HL-60/S4 treated with retinoic acid at 250 ng/mL for 4 days and 3 days (cell line): Measurements from ENCODE around the gene WDR6.
"Not testable (repeated sequence)": the region's sequence is repeated elsewhere in the genome, so short reads cannot be mapped to it uniquely, and the experiment has no call there.

Source experiments
- in situ Hi-C: fragments of 300-500 bp; cut with MboI; formaldehyde crosslinking; loops from 2 replicates; pipeline ENCODE4 v1.7.0; 2022; ENCODE audit warnings: low sequenced_read_pairs

Gene WDR6

DNA sequence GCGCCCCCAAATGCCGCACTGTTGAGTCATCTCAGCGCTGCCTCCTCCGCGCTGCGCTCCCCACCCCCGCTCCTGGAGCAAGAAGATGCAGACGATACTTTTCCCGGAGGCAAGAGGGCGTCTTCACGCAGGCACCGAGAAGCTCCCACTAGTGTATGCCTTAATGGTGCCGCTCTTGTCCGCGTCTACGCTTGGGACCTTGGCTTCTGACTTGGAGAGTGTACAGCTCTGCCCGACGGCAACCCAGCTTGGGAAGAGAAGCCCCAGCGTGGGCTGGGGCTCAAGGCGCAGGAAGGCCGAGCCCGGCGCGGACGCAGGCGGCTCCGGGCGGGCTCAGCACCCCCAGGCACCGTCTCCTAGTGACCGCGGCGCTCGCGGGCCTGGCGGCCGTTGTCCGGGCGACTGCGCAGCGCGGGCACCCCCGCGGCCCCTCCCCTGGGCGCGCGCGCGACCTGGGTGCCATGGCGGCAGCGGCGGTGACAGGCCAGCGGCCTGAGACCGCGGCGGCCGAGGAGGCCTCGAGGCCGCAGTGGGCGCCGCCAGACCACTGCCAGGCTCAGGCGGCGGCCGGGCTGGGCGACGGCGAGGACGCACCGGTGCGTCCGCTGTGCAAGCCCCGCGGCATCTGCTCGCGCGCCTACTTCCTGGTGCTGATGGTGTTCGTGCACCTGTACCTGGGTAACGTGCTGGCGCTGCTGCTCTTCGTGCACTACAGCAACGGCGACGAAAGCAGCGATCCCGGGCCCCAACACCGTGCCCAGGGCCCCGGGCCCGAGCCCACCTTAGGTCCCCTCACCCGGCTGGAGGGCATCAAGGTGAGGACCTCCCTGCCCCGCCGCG, 17.2 kb upstream of the WDR6 start, which contains the start of gene P4HTM:
P4HTM (plus strand) TSS at position 446 of the 840 bp plus-strand sequence; CDS start at position 462, 16 bp downstream.
- in situ Hi-C loops: no loop called here

DNA sequence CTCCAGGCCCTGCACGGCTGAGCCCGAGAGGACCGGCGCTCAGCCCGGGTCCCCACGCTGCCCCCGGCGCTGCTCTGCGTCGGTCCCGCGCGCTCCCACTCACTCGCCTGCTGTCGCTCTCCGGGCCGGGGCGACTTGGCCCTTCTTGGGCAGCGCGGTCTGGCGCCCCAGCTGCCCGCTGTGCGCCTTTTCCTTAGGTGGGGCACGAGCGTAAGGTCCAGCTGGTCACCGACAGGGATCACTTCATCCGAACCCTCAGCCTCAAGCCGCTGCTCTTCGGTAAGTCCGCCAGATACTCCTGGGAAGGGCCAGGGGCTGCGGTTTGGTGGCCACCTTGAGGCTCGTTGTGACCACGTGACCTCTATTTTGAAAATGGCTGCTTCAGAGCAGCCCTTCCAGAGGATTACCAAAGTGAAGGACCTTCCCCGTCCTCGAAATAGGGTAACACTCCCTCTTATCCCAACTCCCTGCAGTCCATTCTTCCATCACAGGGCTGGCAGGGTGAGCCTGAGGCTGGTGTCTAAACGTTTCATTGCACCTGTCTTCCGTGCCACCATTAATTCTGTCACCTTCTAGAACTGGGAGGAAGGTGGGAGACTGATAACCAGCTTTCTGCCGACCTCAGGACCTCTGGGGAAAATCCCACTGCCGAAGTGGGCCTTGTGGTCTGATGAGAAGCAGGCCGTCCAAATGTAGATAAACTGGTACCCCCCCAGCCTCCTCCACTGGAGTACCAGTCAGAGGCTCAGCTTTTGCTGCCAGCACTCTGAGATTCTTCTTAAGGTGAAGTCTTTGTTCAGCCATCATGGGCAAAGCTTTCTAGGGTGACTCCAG, 16.3 kb upstream of the WDR6 start:
- in situ Hi-C loops: no loop called here

DNA sequence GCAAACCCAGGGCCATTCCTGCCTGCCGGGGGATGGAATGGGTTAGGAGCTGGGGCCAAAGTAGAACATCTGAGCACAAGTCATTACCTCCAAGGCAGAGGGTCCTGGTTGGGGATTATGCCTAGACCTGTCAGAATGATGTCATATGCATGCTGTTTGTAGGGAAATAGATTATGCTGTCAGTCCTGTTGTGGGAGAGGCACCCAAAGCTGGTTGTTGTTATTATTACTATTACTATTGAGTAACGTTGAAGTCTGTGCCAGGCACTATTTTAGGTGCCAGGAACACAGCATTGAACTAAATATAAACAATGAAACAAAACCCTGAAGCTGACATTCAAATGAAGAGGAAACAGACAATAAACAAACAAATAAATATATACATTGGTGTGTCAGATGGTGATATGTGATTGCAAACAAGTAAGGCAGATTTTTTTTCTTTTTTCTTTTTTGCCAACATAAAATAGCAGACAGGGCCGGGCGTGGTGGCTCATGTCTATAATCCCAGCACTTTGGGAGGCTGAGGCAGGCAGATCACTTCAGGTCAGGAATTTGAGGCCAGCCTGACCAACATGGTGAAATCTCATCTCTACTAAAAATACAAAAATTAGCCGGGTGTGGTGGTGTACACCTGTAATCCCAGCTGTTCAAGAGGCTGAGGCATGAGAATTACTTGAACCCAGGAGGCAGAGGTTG, 15.2 kb upstream of the WDR6 start:
- in situ Hi-C loops: no loop called here

DNA sequence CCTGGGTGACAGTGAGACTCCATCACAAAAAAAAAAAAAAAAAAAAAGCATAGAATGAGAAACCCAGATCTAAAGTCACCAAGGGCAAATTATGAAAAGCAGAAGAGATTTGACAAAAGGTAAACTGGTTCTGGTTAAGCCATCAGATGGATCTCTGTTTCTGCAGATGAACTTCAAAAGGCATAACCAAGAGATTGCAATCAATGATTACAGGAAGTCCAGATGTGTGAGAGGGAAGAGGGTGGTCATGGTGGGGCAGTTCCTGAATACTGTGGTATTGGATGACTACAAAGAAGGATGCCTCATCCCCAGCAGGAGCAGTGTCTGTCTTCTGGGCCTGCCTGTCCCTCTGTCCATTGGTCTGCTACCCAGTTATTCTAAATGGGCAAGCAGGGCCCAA, 13.4 kb upstream of the WDR6 start:
- in situ Hi-C loops: no loop called here

DNA sequence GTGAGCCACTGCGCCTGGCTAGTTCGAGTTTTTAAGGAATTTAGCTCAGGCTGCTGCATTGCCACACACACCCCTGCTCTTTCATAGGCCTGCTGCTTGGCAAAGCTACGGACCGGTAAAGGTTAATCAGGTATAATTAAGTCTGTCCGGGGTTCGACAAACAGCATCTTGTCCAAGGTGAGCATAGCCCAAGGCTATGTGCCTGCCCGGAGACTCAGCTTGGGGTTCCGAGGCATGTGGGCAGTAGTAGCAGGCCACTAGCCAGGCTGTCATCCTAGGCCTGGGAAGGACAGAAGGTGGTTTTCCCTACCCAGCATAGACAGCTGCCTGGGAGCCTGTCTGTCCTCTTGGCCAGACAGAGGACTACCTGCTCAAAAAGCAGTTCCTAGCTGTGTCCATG, 10.6 kb upstream of the WDR6 start:
- in situ Hi-C loops: no loop called here

DNA sequence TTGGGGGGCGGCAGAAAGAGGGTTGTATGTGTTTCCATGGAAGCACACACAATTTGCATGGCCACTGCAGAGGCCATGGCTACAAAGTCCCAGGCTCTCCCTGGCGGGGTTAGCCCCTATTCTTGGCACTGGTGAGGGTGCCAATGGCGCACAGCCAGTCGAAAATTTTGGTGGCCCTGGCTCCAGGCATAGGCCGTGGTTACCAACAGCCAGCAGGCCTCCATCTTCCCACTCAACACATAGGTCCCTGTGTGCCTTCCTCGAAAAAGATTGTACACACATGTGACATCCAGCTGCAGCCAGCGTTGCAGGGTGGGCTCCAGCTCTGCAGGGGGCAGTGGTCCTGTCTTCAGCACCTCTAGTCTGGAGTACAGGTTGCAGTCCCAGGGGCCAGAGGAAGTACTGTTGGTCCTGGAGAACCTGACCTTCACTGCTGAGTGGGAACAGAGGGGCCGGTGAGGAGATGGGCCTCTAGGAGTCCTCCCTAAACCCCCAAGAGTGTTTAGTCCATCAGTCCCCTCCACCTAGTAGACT, 10.0 kb upstream of the WDR6 start:
- in situ Hi-C loops: no loop called here

DNA sequence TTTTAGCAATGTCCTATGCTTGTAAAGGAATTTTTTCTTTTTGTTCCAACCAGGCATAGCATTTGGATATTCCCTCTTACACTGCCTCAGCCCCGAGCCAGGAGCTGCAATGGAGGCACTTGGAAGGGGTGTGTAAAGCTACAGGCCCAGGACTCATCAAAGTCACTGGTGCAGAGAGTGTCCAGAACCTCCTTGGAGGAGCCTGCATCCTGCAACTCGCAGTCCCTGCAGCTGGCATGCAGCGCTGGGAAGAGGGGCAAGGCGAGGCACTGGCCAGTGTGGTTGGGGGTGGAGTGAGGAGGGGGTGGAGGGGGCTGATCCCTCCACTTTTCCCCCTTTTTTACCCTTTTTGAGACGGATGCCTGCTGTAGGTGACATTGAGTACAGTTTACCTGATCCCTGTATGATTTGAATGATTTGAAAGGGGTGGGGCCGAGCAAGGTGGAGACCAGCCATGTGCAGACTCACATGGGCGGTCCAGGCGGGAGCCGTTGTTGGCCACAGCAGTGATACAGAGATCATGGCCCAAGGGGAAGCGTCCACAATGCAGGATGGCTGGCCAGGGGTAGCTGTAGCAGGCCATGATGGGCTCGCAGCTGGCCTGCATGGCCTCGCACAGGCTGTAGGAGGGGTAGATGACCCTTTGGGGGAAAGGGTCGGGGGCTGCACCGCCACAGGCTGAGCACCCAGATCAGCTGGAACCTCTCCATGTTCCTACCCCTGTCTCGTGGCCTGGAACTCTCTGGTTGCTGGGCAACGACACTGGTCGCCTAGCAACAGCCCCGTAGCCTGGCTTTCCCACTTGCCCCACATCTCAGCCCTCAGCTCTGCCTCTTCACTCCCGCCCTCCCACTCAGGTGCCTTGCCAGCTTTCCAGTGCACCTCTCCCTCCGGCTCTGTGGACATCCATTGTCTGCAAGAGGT, 9.2 kb upstream of the WDR6 start:
- in situ Hi-C loops: no loop called here

DNA sequence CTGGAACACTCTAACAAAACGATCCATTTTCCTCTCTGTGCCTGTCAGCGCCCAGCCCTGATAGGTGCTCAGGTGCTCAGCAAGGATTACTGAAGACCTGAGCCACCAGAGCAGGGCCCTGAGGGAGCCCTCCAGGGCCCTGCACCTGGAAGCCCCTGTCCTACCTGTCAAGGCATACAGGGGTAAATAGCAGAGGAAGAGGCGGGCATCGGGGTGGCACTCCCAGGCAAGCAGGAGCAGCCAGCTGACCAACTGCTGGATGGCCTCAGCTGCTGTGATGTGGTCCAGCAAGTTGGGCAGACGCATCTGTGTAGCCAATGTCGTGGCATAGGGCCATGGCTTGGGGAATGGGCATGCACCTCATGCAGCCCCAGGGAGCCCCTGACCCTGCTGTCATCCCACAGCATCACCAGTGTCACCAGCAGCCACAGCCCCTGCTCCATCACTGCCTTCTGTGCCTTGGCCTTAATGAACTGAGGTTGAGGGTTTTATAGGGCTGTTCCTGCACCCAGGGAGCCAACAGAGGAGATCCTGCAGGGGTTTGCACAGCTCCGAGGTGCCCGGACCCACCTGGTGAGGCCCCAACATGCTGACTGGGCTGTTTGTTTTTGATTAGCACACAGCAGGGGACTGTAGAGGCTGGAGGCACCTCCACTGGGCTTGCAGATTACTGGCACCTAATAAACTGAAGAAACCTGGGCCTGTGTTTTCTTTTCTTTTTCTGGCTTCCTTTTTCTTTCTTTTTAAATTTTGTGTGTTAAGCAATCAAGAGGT, 7.9 kb upstream of the WDR6 start:
- in situ Hi-C loops: no loop called here

DNA sequence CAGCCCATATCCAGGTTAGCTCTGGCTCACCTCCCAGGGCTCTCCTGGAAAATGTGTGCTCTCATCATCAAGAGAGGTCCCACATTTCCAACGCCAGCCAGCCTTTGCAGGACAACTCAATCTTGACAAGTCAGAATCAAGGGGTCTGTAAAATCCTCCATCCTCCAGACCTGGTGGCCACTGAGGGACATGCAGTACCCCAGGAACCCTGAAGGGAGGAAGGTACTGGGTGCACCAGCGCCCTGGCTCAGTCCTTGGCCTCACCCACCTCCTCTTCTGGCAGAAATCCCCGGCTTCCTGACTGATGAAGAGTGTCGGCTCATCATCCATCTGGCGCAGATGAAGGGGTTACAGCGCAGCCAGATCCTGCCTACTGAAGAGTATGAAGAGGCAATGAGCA, 6.0 kb upstream of the WDR6 start:
- in situ Hi-C loops: no loop called here

DNA sequence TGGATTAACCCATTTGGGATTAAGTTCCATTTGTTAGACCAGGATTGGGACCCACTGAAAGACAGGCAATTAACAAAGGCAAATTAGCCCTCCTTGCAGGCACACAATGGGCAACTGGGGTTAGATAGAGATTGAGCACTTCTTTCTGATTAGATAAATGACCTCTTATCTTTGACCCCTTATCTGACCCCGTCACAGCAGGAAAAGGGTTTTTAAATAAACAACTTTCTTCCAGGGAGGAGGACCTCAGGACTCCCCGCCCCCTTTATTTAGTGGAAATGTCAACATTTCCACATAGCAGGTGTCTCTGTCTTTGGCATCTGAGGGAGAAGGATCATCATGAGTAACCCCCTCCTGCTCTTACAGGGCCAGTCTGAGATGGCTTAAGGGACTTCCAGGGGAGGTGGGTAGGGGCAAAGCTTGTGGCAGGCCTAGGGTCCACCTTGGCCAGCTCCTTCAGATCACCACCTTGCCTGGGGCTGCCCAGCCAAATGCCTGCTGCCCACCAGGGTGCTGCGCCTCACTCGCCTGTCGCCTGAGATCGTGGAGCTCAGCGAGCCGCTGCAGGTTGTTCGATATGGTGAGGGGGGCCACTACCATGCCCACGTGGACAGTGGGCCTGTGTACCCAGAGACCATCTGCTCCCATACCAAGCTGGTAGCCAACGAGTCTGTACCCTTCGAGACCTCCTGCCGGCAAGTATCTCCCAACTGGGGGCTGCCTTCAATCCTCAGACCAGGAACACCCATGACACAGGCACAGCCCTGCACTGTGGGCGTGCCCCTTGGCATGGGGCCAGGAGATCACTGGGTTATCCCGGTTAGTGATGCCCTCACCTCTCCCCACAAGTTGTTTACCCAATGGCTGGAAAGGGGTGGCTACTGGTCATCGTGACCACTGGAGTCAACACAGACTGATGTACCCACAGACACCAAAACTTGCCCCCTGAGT, 2.6 kb upstream of the WDR6 start:
- in situ Hi-C loops: no loop called here

DNA sequence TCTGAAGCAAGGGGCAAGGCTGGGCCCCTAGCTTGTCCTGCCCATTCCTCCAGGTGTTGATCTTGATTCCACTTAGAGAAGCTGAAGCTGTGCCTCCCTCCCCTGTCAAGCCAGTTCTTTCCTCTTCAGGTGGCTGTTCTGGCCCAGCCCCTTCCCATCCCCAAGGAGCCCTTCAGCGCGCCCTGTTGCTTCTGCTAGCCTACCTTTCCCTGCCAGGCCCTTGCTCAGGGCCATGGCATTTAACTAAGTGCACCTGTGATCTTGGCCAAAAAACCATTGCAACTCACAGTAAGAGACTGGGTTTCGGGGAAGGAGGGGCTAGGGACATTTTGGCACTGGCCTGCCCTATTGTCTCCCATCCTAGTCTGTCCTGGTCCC, 1.9 kb upstream of the WDR6 start:
- in situ Hi-C loops: no loop called here

DNA sequence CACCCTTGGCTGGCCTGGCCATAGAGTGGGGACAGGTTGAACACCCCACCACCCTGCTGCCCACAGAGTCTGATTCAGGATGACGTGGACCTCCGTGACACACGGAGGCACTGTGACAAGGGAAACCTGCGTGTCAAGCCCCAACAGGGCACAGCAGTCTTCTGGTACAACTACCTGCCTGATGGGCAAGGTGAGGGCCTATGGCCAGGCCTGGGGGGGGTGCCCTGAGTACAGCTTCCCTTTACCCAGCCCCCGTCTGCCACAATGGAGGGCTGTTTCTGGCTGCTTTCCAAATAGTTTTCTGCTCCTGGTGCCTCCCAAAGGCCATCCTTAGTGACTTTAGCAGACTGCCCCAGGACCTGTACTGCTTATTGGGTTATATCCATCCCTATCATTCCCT, 1.2 kb upstream of the WDR6 start:
- in situ Hi-C loops: no loop called here

DNA sequence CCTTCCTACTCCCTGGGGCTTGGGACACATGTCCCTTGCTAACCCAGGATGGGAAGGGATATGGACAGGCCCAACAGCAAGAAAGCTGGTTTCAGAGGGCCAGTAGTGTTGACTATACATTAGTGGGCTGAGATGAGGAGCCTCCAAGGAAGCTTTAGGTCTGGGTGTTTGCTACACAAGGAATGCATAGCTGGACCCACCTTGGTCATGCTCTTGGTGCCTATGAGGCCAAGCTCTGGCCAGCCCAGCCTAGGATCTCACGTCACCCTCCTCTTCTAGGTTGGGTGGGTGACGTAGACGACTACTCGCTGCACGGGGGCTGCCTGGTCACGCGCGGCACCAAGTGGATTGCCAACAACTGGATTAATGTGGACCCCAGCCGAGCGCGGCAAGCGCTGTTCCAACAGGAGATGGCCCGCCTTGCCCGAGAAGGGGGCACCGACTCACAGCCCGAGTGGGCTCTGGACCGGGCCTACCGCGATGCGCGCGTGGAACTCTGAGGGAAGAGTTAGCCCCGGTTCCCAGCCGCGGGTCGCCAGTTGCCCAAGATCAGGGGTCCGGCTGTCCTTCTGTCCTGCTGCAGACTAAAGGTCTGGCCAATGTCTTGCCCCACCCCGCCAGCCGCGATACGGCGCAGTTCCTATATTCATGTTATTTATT, 653 bp upstream of the WDR6 start:
- in situ Hi-C loops: no loop called here

DNA sequence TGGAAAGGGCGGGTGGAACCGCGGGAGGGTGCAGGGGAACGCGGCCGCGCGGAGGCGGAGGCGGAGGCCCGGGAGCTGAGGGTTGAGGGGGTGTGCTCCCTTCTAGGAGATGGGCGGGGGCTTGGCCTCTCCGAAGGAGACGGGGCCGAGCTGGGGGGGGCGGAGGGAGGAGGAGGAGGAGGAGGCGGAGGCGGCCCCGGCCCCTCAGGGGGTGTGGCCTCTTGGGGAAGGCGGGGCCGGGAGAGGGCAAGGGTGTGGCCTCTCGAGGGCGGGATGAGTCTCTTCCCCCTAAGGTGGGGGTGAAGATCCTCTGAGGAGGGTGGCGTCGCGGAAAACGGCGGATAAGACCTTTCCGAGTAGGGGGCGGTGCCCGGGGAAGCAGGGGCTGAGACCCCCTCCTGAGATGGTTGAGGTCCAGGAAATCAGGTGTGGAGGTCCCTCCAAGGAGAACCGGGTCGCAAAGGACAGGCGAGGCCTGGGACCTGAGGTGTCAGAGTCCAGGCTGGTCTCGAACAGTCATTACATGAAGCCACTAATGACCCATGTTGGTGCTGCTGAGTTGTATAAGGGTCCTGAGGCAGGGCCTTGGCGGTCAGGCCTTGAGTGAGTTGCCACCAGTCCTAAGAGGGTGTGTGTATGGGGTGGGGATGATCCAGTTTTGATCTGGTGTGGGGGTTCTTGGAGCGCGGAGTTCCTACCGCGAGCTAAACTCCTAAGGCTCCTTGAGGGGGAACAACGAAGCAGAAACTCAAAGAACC, 759 bp downstream of the WDR6 start:
- in situ Hi-C loops: no loop called here

DNA sequence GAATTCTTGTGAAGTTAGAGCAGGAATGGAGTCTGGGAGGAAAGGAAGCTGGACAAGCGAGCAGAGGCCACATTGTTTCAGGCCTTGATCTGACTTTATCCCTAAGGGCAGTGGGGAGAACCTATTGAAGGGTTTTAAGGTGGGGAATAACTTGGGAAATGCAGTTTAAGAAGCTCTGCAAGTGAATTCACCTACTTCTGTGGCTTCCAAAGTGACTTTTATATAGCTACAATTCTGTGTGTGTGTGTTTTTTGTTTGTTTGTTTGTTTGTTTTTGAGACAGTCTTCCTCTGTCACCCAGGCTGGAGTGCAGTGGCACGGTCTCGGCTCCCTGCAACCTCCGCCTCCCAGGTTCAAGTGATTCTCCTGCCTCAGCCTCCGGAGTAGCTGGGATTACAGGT, 1.4 kb downstream of the WDR6 start:
- in situ Hi-C loops: not testable (repeated sequence)

DNA sequence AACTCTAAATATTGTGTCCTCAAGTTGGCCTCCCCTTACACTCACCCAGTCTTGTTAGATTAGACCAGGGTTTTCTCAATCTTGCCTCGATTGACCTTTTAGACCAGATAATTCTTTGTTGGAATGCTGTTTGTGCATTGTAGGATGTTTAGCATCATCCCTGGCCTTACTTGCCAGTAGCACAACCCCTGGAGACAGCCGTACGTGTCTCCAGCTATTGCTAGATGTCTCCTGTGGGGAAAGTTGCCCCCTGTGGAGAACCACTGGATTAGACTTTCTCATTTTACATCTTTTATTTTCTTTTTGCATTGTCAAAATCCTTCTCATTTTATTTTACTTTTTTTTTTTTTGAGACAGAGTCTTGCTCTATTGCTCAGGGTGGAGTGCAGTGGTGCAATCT, 2.2 kb downstream of the WDR6 start:
- in situ Hi-C loops: no loop called here

DNA sequence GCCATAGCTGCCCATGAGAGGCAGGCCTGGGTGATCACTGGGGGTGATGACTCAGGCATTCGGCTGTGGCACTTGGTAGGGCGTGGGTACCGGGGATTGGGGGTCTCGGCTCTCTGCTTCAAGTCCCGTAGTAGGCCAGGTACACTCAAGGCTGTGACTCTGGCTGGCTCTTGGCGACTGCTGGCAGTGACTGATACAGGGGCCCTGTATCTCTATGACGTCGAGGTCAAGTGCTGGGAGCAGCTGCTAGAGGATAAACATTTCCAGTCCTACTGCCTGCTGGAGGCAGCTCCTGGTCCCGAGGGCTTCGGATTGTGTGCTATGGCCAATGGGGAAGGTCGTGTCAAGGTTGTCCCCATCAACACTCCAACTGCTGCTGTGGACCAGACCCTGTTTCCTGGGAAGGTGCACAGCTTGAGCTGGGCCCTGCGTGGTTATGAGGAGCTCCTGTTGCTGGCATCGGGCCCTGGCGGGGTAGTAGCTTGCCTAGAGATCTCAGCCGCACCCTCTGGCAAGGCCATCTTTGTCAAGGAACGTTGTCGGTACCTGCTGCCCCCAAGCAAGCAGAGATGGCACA, 5.3 kb downstream of the WDR6 start:
- in situ Hi-C loops: no loop called here
